Measurements from ENCODE around the gene CASTOR1.
A peak's percentile ranks its signal among the peaks of the same experiment; 100 is the strongest.
"Not testable (repeated sequence)": the region's sequence is repeated elsewhere in the genome, so short reads cannot be mapped to it uniquely, and the experiment has no call there.

CASTOR1 gene

DNA sequence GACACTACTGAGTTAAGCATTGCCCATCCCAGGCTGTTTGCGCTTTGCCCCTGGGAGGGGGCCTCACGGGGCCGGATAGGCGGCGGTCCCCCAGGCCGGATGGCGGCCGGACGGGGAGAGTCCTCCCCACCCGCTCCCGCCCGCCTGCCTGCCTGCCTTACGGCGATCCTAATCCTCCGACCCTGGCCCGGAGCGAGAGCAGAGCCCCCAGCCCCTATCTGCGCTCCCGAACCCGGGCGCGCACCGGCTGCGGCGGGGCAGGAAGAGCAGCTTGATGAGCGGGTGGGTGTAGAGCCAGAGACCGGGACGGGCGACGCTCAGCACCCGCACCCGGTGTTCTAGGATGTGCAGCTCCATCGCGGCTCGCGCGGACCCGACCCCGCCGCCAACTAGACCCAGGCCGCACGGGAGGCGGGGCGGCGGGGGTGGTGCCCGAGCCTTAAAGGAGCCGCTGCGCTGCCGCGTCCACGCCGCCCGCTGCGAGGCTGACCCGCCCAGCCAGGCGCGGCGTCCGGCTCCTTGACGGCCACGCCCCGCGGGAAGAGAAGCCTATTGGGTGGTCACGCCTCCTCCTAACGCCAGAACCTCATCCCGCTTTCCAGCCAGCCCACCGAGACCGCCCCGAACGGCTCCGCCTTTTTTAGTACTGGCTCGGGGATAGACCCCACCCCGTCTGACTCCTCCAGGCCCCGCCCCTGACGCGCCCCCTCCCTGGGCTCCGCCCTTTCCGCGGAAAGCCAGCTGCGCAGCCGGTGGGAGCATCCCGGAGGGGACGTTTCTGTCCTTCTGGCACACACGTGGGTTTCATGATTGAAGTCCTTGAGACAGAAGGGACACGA, at the start of gene CASTOR1:
Gene CASTOR1, minus strand, starts transcription at position 365 of the 839 bp plus-strand sequence. Its CDS starts 8 bp downstream, at position 357.
- peak; percentile 92 for DNase-seq (ENCODE audit: low read depth)

DNA sequence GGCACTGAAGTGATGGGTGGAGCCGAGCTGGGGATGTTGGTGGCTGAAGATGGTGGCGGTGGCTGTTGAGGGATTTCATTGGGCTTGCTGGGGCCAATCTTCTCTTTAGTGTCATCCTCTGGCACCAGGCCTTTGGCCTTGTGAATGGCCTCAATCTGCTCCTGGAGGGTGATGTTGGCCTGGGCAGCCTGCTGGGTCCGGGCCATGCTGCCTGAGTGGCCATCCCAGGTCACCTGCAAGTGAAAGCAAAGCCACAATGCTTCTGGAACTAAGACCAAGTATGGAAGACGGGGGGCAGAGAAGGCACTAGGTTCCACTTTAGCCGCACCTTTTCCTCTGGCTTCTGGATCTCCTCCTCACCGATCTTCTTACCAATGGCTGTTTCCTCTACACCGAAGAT, 49.5 kb upstream of the CASTOR1 start:
- no peak for DNase-seq (ENCODE audit: low read depth)

DNA sequence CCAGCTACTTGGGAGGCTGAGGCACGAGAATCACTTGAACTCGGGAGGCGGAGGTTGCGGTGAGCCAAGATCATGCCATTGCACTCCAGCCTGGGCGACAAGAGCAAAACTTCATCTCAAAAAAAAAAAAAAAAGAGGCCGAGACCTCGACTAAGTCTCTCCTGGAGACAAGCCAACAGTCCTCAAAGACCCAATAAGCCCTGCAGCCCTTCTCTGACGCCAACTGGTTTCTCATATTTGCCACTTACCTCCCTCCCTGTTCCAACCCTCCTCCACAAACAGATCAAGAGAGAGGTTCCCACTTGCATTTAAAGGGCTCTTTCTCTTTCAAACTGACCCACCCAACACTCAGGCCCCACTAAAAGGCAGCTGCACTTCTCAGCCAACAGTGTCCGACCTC, 49.0 kb upstream of the CASTOR1 start:
- not testable (repeated sequence) for DNase-seq (ENCODE audit: low read depth)

DNA sequence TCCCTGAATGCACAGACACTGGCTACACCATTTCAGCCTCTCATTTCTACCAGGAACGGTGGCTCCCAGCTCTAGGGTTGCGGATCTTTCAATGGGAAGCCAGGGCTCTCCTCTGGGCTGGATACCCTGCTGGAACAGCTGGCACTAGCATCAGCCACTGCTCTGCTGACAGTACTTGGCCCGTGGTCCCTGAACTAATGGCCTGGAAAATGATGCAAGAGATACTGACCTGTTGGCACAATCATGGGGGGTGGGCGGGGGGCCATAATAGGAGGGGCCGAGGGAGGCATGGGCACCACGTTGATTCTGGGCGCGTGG, 48.1 kb upstream of the CASTOR1 start:
- no peak for DNase-seq (ENCODE audit: low read depth)

DNA sequence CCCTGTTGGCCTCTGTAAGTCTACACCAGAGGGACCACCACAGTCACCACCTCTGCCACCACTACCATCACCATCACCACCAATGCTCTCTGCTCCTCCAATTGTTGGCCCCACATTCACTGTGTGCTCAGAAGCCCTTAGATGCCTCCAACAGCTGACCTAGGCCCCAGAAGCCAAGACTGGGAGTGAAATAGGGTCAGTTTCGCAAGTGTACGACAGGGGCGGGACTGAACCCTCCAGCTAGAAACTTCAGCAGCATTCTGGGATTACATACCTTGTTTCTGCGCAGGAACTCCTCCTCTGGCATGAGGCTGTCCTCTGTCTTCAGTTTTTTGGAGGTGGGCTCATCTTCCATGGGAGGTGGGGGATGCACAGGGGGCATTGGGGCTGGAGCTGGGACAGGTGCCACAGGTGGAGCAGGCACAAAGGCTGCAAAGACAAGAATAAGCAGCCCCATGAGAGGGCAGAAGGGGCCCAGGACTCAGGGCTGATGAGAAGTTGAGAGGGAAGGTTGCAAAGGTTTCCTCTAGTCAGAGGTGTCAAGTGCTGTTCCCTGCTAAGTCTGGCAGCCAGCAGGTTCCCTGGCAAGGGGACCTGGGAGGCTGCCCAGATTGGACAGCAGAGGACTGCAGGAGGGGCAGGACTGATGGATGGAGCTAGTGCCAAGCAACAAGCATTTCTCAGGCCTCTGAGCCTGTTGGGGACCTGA, 47.6 kb upstream of the CASTOR1 start:
- DNase-seq (ENCODE audit: low read depth): no peak

DNA sequence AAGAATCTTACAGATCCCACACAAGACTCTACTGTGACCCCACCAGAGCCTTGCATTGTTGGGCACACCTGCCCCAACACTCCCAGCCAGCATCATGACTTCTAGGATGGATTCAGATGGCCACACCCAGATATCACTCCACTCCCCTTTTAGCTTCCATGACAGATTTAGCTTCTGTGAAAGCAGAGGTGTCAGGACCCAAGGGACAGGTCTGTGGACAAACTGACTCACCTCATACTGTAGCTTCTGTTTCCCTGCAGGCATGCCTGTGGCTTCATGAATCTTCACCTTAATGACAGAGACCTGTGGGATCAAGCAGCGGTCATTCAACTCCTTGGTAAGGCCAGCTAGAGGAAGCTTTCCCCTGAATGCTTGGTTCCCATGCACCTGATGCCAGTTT, 45.9 kb upstream of the CASTOR1 start:
- DNase-seq (ENCODE audit: low read depth): no peak

DNA sequence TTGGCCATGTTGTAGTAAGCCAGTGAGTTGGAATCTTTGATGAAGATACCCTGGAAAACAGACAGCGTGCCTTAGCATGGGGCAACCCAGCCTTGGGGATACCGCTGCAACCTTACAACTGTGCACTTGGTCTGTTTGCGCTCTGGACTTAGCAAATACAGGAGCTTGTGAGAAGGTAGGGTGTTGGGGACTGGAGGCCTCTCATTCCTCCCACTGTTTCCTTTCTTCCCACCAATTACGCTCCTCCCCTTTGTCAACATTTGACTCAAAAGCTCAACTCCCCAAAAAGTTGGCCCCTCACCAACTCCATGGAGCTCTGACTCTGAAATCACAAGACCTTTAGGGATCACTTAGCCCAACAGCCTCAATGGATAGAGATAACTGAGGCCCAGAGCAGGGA, 45.3 kb upstream of the CASTOR1 start:
- no peak for DNase-seq (ENCODE audit: low read depth)

DNA sequence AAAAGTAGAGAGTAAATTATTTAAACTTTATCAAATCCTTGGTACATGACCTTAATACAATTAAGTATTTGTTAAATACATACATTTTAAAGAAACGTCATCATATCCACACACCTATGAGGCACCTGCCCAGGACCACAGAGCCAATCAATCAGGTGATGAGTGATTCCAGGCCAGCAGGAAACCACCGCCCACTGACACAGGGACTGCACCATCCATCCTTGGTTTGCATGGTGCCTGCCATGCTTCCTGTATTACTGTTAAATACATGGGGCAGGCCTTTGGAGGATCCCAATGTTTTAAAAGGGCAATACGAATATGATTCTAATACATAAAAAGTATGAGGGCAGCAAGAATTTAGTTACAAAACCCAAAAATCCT, 44.4 kb upstream of the CASTOR1 start:
- DNase-seq (ENCODE audit: low read depth): no peak

DNA sequence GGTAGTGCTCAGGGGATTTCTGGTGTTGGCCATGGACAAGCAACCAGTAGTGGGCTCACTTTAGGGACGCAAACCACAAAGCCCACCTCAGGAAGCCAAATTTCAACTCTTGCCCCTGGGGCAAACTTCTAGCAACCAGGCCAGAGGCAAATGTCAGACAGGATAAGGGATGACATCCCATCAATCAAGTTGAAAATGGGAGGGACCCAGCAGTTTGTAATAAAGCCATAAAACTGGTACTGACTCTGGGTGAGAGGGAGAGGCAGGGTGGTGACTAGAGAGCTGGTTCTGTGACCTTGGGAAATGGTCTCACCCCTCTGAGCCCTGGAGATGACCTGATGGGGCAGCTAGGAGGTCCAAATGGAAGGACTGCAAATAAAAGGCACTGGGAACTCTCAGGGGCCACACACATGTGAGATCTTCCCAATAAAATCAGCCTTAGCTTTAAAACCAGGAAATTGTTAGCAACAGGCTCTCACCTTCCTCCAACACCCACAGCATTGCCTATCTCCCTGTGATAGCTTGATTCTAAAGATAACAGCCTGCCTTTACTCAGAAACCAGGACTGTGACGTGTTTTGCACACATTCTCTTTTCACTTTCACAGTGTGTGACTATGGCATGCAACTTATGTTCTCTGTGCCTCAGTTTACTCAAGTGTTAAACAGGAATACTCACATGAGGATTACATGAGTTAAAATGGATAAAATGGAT, 43.8 kb upstream of the CASTOR1 start:
- DNase-seq (ENCODE audit: low read depth): no peak

DNA sequence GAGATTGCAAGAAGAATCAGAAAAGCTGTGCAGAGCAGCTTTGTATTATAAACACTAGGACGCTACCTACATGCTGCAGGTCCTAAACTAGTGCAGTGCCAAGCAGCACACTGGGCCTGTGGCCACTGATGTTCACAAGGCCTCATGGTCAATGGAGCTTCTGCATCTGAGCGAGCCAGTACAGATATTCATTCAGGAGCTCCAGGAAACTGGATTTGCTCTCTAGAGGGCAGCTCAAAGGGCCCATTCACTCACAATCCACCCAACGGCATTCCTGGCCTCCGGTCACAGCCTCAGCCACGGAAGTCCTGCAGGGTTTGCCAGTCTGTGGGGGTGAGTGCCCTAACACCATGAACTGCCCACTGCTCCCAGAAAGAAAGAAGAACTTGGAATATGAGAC, 43.2 kb upstream of the CASTOR1 start:
- no peak for DNase-seq (ENCODE audit: low read depth)

DNA sequence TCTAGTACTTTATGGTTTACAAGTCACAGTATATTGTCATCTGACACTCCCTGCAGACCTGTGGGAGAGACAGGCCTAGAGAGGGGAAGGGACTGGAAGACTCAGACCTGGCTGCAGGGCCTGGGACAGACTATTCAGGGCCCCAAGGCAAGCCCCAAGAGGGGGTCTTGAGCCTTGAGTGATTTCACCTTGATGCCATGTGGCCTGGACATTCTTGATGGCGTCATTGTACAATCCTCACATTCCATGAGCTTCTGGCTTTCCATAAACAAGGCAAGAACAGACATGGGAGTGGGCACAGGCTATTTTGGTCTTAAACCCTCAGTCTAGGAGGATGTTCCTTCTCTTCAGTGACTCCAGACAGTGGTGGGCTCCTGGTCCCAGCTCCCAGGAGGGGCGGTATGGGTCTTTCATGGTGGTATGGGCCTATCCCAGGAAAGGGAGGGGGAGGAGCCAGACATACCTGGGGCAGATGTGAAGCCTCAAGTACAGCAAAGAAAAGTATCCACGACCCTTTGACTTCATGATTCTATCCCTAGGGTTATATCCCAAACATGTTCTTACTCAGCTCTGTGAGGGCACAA, 39.3 kb upstream of the CASTOR1 start:
- DNase-seq (ENCODE audit: low read depth): no peak

DNA sequence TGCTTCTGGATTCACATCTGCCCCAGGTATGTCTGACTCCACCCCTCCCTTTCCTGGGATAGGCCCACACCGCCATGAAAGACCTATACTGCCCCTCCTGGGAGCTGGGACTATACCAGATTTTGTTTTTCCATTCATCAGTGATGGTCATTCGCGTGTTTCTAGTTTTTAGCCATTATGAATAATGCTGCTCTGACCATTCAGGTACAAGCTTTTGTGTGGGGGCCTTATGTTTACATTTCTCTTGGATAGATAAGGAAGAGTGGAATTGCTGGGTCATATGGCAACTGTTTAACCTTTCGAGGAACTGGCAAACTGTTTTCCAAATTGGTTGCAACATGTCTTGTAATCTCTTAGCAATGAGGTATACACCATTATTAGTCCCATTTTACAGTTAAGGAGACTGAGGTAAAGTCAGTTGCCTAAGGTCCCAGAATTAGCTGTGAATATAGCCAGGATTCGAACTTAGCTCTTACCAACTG, 38.6 kb upstream of the CASTOR1 start:
- no peak for DNase-seq (ENCODE audit: low read depth)

DNA sequence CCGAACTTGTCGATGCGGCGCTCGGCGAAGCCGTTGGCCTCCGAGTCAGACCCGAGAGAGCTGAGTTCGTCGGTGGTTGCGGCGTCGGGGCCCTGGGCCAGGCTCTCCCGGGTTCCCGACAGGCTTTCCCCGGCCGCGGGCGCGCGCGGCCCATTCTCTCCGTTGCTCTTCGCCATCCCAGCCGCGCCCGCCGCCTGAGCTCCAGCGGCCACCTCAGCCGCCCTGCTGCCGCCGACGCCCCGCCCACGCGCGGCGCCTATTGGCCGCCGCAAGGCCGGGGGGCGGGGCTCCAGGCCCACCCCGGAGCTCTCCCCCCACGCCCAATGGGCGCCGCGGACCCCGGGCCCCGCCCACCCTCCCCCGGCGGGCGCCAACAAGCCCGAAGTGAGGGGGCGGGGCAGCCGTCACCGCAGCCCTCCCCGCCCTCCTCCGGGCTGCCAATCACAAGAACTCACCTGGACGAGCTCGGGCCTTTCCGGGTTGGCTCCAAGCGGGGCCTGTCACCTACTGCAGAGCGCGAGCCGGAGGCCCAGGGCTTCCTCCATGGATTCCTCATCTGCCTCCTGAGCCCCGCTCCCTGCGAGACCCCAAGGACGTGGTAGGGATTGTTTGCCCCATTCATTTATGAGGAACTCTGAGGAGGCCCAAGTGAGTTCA, 37.5 kb upstream of the CASTOR1 start, which contains the start of gene TBC1D10A:
Gene TBC1D10A, minus strand, starts transcription at position 236 of the 657 bp plus-strand sequence. Its CDS starts 60 bp downstream, at position 176.
- DNase-seq (ENCODE audit: low read depth): no peak

DNA sequence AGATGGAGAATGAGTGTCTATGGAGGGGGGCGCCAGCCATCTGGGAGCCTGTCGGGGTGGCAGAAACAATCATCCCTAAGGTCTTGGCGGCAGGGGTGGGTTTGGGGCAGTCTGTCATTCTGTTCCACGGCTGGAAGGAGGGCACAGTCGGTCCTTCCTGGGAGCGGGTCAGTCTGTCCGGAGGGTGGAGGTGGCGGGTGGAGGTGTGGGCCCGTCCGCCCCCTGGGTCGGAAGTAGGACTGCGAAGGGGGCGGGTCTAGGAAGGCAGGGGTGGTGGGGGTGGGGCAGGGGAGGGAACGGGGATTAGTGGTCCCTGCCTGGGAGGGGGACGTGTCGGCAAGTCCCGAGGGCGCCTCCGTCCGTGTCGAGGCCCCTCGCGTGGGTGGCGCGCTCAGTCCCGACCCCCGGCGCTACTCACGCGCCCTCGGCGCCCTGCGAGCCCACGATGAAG, 37.0 kb upstream of the CASTOR1 start:
- DNase-seq (ENCODE audit: low read depth): no peak

DNA sequence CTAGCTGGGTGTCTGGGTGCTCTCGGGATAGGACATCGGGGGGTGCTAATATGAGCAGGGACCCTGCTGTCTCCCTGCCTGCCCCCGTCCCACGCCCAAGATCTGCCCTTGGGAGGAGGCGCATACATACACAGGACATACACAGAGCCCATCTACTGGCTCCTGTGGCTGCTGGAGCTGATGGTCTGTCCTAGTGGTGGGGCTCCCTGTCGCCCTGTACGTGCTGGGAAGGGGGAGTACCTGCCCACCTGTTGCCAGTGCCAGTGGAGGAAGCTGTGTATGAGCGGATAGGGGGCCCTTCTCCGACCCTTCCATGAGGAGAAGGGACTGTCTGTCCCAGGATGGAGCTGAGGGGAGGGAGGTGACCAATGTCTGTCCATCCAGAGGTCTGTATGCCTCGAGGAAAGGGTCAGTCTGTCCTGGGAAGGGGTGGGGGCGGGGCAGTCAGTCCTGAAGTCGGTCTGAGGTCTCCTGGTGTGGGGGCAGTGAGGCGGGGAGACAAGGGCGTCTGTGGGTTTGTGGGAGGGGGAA, 36.5 kb upstream of the CASTOR1 start:
- DNase-seq (ENCODE audit: low read depth): no peak

DNA sequence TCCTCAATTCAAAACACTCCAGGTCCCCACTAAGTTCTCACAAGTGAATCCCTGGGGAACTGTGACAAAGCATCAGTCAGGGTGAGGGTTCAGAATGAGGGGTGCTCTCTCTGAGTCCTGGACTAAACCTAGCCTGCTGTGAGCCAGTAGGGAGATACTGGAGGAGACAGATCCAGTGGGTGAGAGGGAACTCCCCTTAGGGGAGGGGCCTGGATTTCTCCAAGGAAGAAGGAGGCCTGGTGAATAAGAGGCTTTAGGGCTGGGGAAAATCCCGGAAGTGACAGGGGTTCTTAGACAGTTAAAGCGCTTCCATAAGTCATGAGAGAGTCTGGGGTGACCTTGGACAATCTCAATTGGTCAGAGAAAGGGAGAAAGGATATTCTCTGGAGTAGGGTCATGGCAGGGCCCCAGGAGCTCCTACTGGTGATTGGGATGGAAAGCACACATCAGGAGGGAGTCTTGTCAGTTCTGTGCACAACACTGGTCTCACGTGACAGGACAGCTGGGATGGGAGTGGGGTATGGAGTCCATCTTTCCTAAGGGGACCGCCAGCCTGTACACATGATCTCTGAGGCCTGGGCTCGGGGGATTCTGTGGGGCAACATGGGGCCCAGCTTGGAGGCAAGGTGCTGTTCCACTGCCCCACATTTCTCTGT, 35.9 kb upstream of the CASTOR1 start:
- peak; percentile 68 for DNase-seq (ENCODE audit: low read depth)

DNA sequence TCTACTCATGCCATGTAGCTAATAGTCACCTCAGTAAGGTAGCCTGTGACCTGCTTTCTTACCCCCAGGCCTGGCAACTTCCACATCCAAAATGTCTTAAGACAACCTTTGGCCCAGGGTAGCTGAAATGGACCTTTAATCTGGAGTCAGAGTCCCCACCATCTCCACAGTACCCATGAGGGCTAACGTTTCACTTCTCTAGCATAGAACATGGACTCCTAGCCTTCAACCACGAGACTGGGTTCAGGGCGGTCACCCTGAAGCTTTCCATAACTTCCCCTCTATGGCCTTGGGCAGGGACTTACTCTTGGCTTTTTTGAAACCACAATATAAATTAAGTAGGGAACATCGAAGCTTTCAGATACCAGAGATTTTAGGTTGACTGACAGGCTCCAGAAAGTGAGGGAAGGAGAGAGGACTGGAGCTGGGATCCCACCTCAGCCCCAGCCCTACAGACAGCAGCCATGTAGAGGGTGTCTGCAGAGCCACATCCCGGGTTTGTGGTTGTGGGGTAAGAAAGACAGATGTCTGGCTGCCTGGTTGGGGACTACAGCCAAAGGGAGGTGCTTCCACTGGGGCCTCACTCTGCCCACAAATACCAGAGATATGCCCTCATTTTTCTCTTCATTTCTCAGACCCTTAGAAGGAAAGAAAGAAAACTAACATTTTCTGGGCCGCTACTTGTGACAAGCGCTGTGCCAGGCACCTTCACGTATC, 34.9 kb upstream of the CASTOR1 start:
- DNase-seq (ENCODE audit: low read depth): no peak

DNA sequence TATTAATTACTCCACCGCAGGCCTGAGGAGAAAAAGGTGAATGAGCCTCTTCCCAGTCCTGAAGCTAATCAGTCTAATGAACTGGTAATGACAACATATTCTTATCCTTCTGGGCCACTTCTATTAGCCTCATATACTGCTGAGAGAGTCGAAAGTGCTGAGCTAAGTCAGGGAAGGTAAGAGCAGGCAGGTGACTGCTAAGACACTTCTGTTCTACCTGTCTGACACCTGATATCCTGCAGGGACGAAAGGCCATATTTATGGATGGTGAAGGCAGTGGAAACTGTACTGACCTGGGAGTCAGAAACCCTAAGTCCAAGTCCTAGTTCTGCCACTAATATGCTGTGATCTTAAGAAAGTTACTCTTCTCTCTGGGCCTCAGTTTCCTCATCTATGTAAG, 33.9 kb upstream of the CASTOR1 start:
- no peak for DNase-seq (ENCODE audit: low read depth)

DNA sequence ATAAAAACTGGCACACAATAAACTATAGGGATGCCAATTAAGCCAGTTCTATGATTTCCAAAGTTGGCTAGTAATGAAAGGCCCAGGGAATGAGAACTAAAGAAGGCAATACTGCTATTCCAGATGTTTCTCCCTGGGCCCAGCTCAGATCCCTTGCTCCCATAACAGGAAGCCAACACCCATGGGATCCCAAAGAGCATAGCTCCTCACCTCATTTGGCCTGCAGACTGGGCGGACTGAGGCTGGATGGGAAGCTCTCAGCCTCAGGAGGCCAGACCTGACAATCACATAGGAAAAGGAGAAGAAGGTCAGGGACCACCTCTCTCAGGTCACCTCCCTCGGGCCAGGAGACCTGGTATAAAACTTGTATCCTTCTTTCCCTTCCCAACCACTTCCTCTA, 32.2 kb upstream of the CASTOR1 start:
- no peak for DNase-seq (ENCODE audit: low read depth)

DNA sequence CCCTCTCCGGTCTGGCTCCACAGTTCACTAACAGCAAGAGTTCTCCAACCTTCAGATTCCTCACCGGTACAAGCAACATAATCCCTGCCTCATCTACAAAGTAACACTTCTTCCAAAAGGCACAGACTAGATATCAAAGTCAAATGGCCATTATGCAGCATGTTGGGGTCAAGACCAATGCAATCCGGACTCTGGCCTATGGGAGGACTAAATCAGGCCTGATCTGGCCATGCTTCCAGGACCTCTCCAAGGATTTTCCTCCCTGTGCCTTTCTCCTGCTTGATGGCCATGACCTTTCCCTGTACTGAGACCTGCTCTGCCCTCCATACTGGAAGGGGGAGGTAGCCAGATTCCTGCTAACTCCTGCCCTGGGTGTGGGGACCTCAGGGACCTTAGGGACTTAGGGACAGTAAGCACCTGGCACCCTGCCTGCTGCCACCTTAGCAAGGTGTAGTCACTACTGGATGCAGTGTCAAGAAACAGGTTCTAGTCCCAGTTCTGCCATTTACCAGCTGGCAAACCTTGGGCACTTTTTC, 30.8 kb upstream of the CASTOR1 start:
- no peak for DNase-seq (ENCODE audit: low read depth)

Measured in non-pigmented ciliary epithelial cell (primary cell).